HepG2 (cell line): Measurements from ENCODE around the gene UBAC2. TPM values are rescaled to one million over a fixed set of nuclear protein-coding genes. Genes with fewer than 3 reads are reported as not detected.

Experiments used
- ATAC-seq: fragments of 200-7000 bp; cut with Tn5 transposase; 3 replicates; pipeline ENCODE4 v1.9.1; 2020; ENCODE audit warnings: mild to moderate bottlenecking, moderate library complexity
- BruUV-seq: library from RNA; stranded (reverse); fragments of 400-500 nt; replicated peaks from 2 replicates; lab custom pipeline; 2021; lab: Mats Ljungman, UMichigan
- CTCF ChIA-PET: fragments of 300-600 bp; formaldehyde crosslinking; extraction: SDS; loops from one replicate; lab custom pipeline; 2021; ENCODE audit warnings: low total read pairs, inconsistent platforms, low intra/inter-chr PET ratio; lab: Yijun Ruan, JAX
- POLR2A ChIA-PET: fragments of 350-600 bp; sonication (Branson Sonifier 250); formaldehyde crosslinking; loops from one replicate; lab custom pipeline; 2020; ENCODE audit warnings: antibody characterized with exemption, inconsistent platforms; lab: Yijun Ruan, JAX
- DNase-seq: peaks from one replicate; pipeline ENCODE4 v3.0.0-alpha.2; 2015; ENCODE audit warnings: low spot score
- FAIRE-seq: peaks from 3 replicates; lab custom pipeline; 2011; peaks lifted over from hg19 to GRCh38; lab: Jason Lieb, UNC
- H2AFZ ChIP-seq: one replicate; pipeline ENCODE4 v1.6.1; 2011; ENCODE audit warnings: low read length, inconsistent platforms
- H3K27ac ChIP-seq: fragments of 300-600 bp; 3 replicates; pipeline ENCODE4 v1.8.0; 2011; ENCODE audit warnings: mixed run types, mild to moderate bottlenecking, mixed read lengths, low read length, inconsistent platforms; ENCODE audit not compliant: insufficient read depth; ENCODE audit errors: extremely low read length
- H3K27me3 ChIP-seq, 2 experiments: fragments of 200-600 bp in 1 of 2; 2 replicates in 1 of 2; 3 replicates in 1 of 2; pipeline versions ENCODE4 v1.6.0 to v1.8.0; 2011; ENCODE audit warnings: low read length in 2 of 2, mild to moderate bottlenecking in 2 of 2, moderate library complexity in 2 of 2, inconsistent platforms in 1 of 2; ENCODE audit not compliant: insufficient read depth in 2 of 2, control insufficient read depth in 1 of 2
- H3K36me3 ChIP-seq, 2 experiments: fragments of 200-600 bp in 1 of 2; replicated peaks in 1 of 2; 2 replicates in 1 of 2; 3 replicates in 1 of 2; pipeline versions ENCODE4 v1.5.1 to v1.8.0; 2011; ENCODE audit warnings: low read length in 2 of 2, inconsistent platforms in 1 of 2; ENCODE audit not compliant: insufficient read depth in 2 of 2, control insufficient read depth in 1 of 2
- H3K4me1 ChIP-seq: 2 replicates; pipeline ENCODE4 v1.5.1; 2012; ENCODE audit warnings: low read length, inconsistent platforms; ENCODE audit not compliant: insufficient read depth
- H3K4me2 ChIP-seq: 2 replicates; pipeline ENCODE4 v1.6.0; 2011; ENCODE audit warnings: low read depth, low read length, inconsistent platforms
- H3K4me3 ChIP-seq, 3 experiments: fragments of 200-600 bp in 1 of 3; sonication (generic), shearing (Covaris generic) in 1 of 3; replicated peaks in 1 of 3; 2 replicates each; pipeline ENCODE4 v1.5.1; 2011 to 2016; ENCODE audit warnings: low read length in 3 of 3, inconsistent platforms in 2 of 3, low read depth in 2 of 3, mild to moderate bottlenecking in 2 of 3, control low read depth in 1 of 3, mixed read lengths in 1 of 3; ENCODE audit not compliant: insufficient read depth in 1 of 3
- H3K79me2 ChIP-seq: one replicate; pipeline ENCODE4 v1.6.1; 2011; ENCODE audit warnings: low read length, inconsistent platforms; ENCODE audit not compliant: insufficient read depth
- H3K9ac ChIP-seq: 2 replicates; pipeline ENCODE4 v1.6.0; 2011; ENCODE audit warnings: mild to moderate bottlenecking, low read depth, low read length, inconsistent platforms; ENCODE audit not compliant: insufficient read depth
- H3K9me3 ChIP-seq: 2 replicates; pipeline ENCODE4 v1.5.1; 2012; ENCODE audit warnings: mild to moderate bottlenecking, low read length
- H4K20me1 ChIP-seq: 2 replicates; pipeline ENCODE4 v1.6.0; 2011; ENCODE audit warnings: inconsistent platforms, mild to moderate bottlenecking, low read length, moderate library complexity; ENCODE audit not compliant: insufficient read depth
- AGO2 ChIP-seq: fragments of 200-400 bp; formaldehyde crosslinking; optimal IDR thresholded peaks from 2 replicates; pipeline ENCODE3; 2017; ENCODE audit warnings: mild to moderate bottlenecking, low read depth, low read length, moderate library complexity
- GABPB1 ChIP-seq: IDR thresholded peaks from 2 replicates; pipeline ENCODE4 v1.6.1; 2016; ENCODE audit warnings: mild to moderate bottlenecking, missing genetic modification reagents, moderate library complexity, missing compliant biosample characterization
- MIER2 ChIP-seq: IDR thresholded peaks from 2 replicates; pipeline ENCODE4 v1.6.1; 2016; ENCODE audit warnings: missing biosample characterization, missing genetic modification reagents
- NFIB ChIP-seq: sonication (generic); formaldehyde crosslinking; IDR thresholded peaks from 2 replicates; pipeline ENCODE4 v1.9.0; 2021; ENCODE audit warnings: missing genetic modification reagents, mild to moderate bottlenecking, borderline replicate concordance
- SATB2 ChIP-seq: sonication (generic); formaldehyde crosslinking; IDR thresholded peaks from 2 replicates; pipeline ENCODE4 v1.5.0; 2020; ENCODE audit warnings: missing genetic modification reagents
- ZNF253 ChIP-seq: sonication (generic); formaldehyde crosslinking; IDR thresholded peaks from 2 replicates; pipeline ENCODE4 v1.8.0; 2022; ENCODE audit warnings: mild to moderate bottlenecking, missing genetic modification reagents, borderline replicate concordance
- ZNF263 ChIP-seq: sonication (generic); formaldehyde crosslinking; IDR thresholded peaks from 2 replicates; pipeline ENCODE4 v1.4.0; 2020; ENCODE audit warnings: missing genetic modification reagents
- WGBS: methylation state at CpG from one replicate; pipeline ENCODE4 v1.1.6; 2017; ENCODE audit warnings: low lambda C conversion rate; 5-methylcytosine and 5-hydroxymethylcytosine counted together
- in situ Hi-C: cut with HindIII; loops from 2 replicates; pipeline ENCODE4 v1.10.0; 2017; ENCODE audit warnings: low pct_unique_long_range_greater_than_20kb; ENCODE audit not compliant: extremely low pct_ligation_motif_present
- intact Hi-C: fragments of 100-400 bp; cut with micrococcal nuclease; formaldehyde crosslinking; loops from one replicate; pipeline ENCODE4 v1.10.0; 2022; ENCODE audit not compliant: unreplicated experiment
- polyA plus RNA-seq, 8 experiments: library from polyadenylated mRNA; depleted of rRNA in 3 of 8; stranded (reverse) in 7 of 8; unstranded in 1 of 8; fragments of >200 nt; fragmentation: Illumina TruSeq in 4 of 8; extraction: Trizol in 4 of 8; gene quantifications; 2 replicates each; pipeline versions ENCODE4 v1.2.1 to v1.2.3, GENCODE V29; 2011 to 2016; ENCODE audit warnings: low read depth in 4 of 8, missing spikeins in 1 of 8, mixed read lengths in 1 of 8; ENCODE audit not compliant: insufficient read depth in 1 of 8
- total RNA-seq, 5 experiments: library from RNA; depleted of rRNA; stranded (reverse); fragments of >200 nt; fragmentation: Illumina TruSeq; extraction: Trizol; gene quantifications; 2 replicates each; pipeline ENCODE4 v1.2.3, GENCODE V29; 2016; ENCODE audit warnings: low read depth in 1 of 5
- TF ChIP-seq, protein P1 (sequence below): sonication (generic); formaldehyde crosslinking; conservative IDR thresholded peaks from 2 replicates; pipeline ENCODE4 v1.8.0; 2022; ENCODE audit warnings: mild to moderate bottlenecking, moderate library complexity, missing genetic modification reagents

UBAC2 gene
- total and polyA plus RNA-seq, 2 of the 13 experiments (the other 11 are each of a cell fraction or from before 2014, with no cell fraction given): 61.3 to 80.8 TPM

DNA sequence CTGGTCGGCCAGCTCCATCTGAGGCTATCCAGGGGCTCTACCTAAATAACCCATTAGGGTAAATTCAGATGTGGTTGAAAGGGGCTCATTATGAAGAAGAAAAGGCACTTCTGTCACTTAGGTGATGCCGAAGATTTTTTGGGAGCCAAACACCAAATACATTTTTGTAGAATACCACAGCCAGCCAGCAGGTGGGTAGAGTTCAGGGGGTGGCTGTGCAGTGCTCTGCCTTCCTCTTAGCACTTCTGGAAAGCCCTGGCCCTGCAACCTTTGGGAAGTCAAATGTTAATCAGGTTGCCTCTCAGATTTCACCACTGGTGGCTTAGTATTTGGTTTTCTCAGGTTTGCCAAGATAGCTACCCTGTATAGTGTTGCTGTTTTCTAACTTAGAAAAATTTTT, 76.1 kb downstream of the UBAC2 start:
- H3K4me3 ChIP-seq: no peak overlapping the region
- DNase-seq: no peak
- WGBS: 100% methylated on average over 2 of the region's 2 CpGs
- H3K79me2 ChIP-seq: no peaks in the 10 kb centered on the region
- H3K9me3 ChIP-seq: peaks cover 4% of the 10 kb centered on the region; the same call in 1 of the 2 replicates
- H3K4me1 ChIP-seq: no peaks in the 10 kb centered on the region
- H3K4me2 ChIP-seq: no peak overlapping the region
- H3K9ac ChIP-seq: no peak overlapping the region
- intact Hi-C loops: no loop called here
- H3K36me3 ChIP-seq: peaks cover 5 to 24% of the 10 kb centered on the region in 2 experiments; a peak in 4 of 5 replicates
- H4K20me1 ChIP-seq: 0 out of 2 replicates have a peak, but pooled peaks cover 6% of the 10 kb centered on the region
- peak; percentile 35; the same call in 1 of the 3 replicates for ATAC-seq
- H3K27me3 ChIP-seq: no peaks in the 10 kb centered on the region
- no peak for TF ChIP-seq GABPB1 (CRISPR knock-in tag)
- TF ChIP-seq AGO2: no peak
- no peak for TF ChIP-seq ZNF253 (CRISPR knock-in tag)
- TF ChIP-seq NFIB: no peak
- TF ChIP-seq ZNF263 (CRISPR knock-in tag): no peak
- TF ChIP-seq SATB2: no peak
- TF ChIP-seq MIER2 (CRISPR knock-in tag): no peak
- TF ChIP-seq, protein P1, sequence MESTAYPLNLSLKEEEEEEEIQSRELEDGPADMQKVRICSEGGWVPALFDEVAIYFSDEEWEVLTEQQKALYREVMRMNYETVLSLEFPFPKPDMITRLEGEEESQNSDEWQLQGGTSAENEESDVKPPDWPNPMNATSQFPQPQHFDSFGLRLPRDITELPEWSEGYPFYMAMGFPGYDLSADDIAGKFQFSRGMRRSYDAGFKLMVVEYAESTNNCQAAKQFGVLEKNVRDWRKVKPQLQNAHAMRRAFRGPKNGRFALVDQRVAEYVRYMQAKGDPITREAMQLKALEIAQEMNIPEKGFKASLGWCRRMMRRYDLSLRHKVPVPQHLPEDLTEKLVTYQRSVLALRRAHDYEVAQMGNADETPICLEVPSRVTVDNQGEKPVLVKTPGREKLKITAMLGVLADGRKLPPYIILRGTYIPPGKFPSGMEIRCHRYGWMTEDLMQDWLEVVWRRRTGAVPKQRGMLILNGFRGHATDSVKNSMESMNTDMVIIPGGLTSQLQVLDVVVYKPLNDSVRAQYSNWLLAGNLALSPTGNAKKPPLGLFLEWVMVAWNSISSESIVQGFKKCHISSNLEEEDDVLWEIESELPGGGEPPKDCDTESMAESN (CRISPR knock-in tag): no peak
- TF ChIP-seq, all 625 proteins: peak for 0
- no TSS peak for BruUV-seq
- CTCF ChIA-PET: no interaction called here
- H3K27ac ChIP-seq: no peak overlapping the region
- H2AFZ ChIP-seq: no peak overlapping the region
- POLR2A ChIA-PET: no interaction called here
- no peak for FAIRE-seq
- in situ Hi-C loops: no loop called here
